Measurements from ENCODE around the gene FOXO3. TPM values are rescaled to one million over a fixed set of nuclear protein-coding genes. Genes with fewer than 3 reads are reported as not detected.

Gene FOXO3
- total and polyA plus RNA-seq, 2 of the 8 experiments (the other 6 are each of a cell fraction or from before 2014, with no cell fraction given): 13.1 to 19.3 TPM

- Histone ChIP-seq H3K27ac (ENCODE audit: low read depth, low read length) (no peak overlapping the region), H2AK5ac (ENCODE audit: low read depth, low read length) (no peak overlapping the region), H4K20me1 (replicated peaks in 1 of 2; ENCODE audit: control insufficient read depth in 1 of 2, insufficient read depth in 2 of 2, low read length in 2 of 2) (no peaks in the 10 kb centered on the region), H2BK12ac (ENCODE audit: low read depth, low read length) (no peak overlapping the region), H2BK15ac (ENCODE audit: low read length) (no peak overlapping the region), H4K8ac (ENCODE audit: extremely low read depth, insufficient read depth, low read length) (no peak overlapping the region; the same call in 1 of the 2 replicates), H2BK120ac (replicated peaks; ENCODE audit: low read depth, low read length) (no peak overlapping the region), H2BK5ac (ENCODE audit: low read depth, low read length) (no peak overlapping the region), H3K36me3 (ENCODE audit: control insufficient read depth in 2 of 4, insufficient read depth in 4 of 4, low read length in 3 of 4) (no peaks in the 10 kb centered on the region), H3K27me3 (replicated peaks in 1 of 4; ENCODE audit: control insufficient read depth in 3 of 4, extremely low read depth in 1 of 4, insufficient read depth in 3 of 4, low read length in 3 of 4) (no peaks in the 10 kb centered on the region), H3K4ac (replicated peaks; ENCODE audit: insufficient read length, low read depth, low read length) (no peak overlapping the region), H2BK20ac (ENCODE audit: low read length) (no peak overlapping the region), H3K23me2 (ENCODE audit: low read depth, low read length) (no peaks in the 10 kb centered on the region; the same call in 1 of the 2 replicates), H3K9me3 (ENCODE audit: insufficient read depth in 2 of 2, low read depth in 1 of 2, low read length in 1 of 2) (no peaks in the 10 kb centered on the region), H3K9ac (replicated peaks in 1 of 4; ENCODE audit: extremely low read depth in 1 of 4, low read depth in 3 of 4, low read length in 3 of 4) (no peak overlapping the region), H3K79me2 (ENCODE audit: control insufficient read depth in 1 of 2, insufficient read depth in 2 of 2, low read length in 2 of 2) (no peaks in the 10 kb centered on the region), H3K4me1 (replicated peaks in 1 of 4; ENCODE audit: control insufficient read depth in 3 of 4, insufficient read depth in 4 of 4, low read length in 3 of 4) (peaks cover 0 to 2% (median under 1%) of the 10 kb centered on the region in 4 experiments; a peak in 2 of 7 replicates), H2AFZ (ENCODE audit: low read length) (no peak overlapping the region), H3K23ac (ENCODE audit: insufficient read length) (no peak overlapping the region), H4K5ac (ENCODE audit: insufficient read length, low read depth, low read length) (no peak overlapping the region), H3K18ac (ENCODE audit: extremely low read depth, low read length) (no peak overlapping the region), H3K4me3 (ENCODE audit: extremely low read depth in 1 of 4, insufficient read depth in 2 of 4, low read depth in 3 of 4, low read length in 4 of 4) (no peak overlapping the region), H3K56ac (replicated peaks; ENCODE audit: insufficient read length, low read depth, low read length) (no peak overlapping the region), H3K14ac (ENCODE audit: insufficient read length) (no peak overlapping the region), H4K91ac (replicated peaks; ENCODE audit: insufficient read length, low read length) (no peak overlapping the region), H3K4me2 (ENCODE audit: insufficient read depth in 1 of 2, low read depth in 2 of 2, low read length in 2 of 2) (no peak overlapping the region), H3K79me1 (ENCODE audit: low read depth, low read length) (no peaks in the 10 kb centered on the region)
- CTCF ChIA-PET (ENCODE audit: partially characterized antibody): interaction anchor here (1.4 kb wide), 1 partner anchor 32 kb away, joined by 3 read pairs; no protein-coding TSS in a partner anchor
- FAIRE-seq (no peak), DNase-seq (ENCODE audit: low read depth in 1 of 2, low spot score in 2 of 2) (no peak)
- TF ChIP-seq SP4 (IDR thresholded peaks at IDR 0.05; ENCODE audit: low read length): no peak
- TF ChIP-seq SAP30 (IDR thresholded peaks at IDR 0.05; ENCODE audit: insufficient read depth, insufficient replicate concordance, low read length): no peak
- TF ChIP-seq SIX5 (IDR thresholded peaks at IDR 0.05; ENCODE audit: low read depth, low read length): no peak
- TF ChIP-seq POLR2AphosphoS5 (IDR thresholded peaks at IDR 0.05; ENCODE audit: low read depth, low read length): no peak
- TF ChIP-seq CREB1 (IDR thresholded peaks at IDR 0.05): no peak
- TF ChIP-seq KDM5A (IDR thresholded peaks at IDR 0.05; ENCODE audit: low read length): no peak
- TF ChIP-seq POU5F1 (IDR thresholded peaks at IDR 0.05; ENCODE audit: low read depth, low read length): no peak
- WGBS, 2 experiments (ENCODE audit: extremely low coverage in 1 of 2, insufficient coverage in 1 of 2, insufficient read length in 1 of 2, insufficient replicate concordance in 2 of 2, low coverage in 1 of 2, low lambda C conversion rate in 2 of 2, missing lambda C conversion rate in 1 of 2): 95% methylated on average over 15 of the region's 15 CpGs; no CpG with 5 or more reads in 1 of the 2 experiments
- POLR2A ChIA-PET (ENCODE audit: partially characterized antibody): no interaction called here
Observed at GRCh38 chr6:108689272-108690161, 128.8 kb downstream of the FOXO3 start.
